NCI-H1105 treated with DMSO at 0.1 percent for 48 hours (cell line): ENCODE results near the gene CA9.
"Not testable (repeated sequence)": the region's sequence is repeated elsewhere in the genome, so short reads cannot be mapped to it uniquely, and the experiment has no call there.

Experiments
- DNase-seq: peaks from one replicate; lab custom pipeline; 2025; lab: John Stamatoyannopoulos, UW

The CA9 gene

DNA sequence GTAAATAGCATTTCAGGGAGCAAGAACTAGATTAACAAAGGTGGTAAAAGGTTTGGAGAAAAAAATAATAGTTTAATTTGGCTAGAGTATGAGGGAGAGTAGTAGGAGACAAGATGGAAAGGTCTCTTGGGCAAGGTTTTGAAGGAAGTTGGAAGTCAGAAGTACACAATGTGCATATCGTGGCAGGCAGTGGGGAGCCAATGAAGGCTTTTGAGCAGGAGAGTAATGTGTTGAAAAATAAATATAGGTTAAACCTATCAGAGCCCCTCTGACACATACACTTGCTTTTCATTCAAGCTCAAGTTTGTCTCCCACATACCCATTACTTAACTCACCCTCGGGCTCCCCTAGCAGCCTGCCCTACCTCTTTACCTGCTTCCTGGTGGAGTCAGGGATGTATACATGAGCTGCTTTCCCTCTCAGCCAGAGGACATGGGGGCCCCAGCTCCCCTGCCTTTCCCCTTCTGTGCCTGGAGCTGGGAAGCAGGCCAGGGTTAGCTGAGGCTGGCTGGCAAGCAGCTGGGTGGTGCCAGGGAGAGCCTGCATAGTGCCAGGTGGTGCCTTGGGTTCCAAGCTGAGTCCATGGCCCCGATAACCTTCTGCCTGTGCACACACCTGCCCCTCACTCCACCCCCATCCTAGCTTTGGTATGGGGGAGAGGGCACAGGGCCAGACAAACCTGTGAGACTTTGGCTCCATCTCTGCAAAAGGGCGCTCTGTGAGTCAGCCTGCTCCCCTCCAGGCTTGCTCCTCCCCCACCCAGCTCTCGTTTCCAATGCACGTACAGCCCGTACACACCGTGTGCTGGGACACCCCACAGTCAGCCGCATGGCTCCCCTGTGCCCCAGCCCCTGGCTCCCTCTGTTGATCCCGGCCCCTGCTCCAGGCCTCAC, at the start of gene CA9:
Gene CA9 (plus strand): TSS at position 797 of the 893 bp plus-strand sequence. CDS start 32 bp downstream, at position 829.
- peak; percentile 95 for DNase-seq

DNA sequence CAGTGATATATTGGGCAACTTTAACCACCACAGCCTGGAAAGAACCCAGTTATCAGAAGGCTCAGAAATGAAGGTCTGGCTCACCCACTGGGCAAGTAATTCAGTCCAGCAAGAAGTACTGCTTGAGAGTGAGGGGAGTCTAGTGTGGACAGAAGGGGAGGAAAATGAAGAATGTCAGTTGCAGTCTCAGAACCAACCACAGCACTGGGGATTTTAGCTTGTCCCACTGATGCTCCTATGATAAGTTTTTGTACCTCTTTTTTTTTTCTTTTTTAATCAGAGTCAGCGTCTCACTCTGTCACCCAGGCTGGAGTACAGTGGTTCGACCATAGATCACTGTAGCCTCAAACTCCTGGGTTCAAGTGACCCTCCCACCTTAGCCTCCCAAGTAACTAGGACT, 46.2 kb upstream of the CA9 start:
- no peak for DNase-seq

DNA sequence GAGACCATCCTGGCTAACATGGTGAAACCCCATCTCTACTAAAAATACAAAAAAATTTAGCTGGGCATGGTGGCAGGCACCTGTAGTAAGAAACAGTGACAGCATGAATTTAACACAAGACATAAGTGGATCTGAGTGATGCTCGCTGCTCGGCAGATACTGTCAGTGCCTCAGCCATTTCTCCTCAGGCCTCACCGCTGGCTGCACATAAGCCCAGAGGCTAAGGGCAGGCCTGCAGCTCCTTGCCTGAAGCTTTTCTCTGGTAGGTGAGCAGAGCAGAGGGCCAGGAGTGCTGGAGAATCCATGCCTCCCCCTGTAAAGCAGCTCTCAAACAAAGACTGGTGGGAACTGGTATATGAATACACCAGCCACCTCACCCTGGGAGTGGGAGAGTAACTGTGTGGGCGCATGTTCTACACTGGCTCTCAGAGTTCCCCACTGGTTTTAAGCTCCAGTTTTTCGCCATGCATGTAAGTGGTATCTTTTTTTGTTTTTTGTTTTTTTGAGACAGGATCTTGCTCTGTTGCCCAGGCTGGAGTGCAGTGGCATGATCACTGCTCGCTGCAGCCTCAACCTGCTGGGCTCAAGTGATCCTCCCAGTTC, 45.2 kb upstream of the CA9 start:
- no peak for DNase-seq

- no peak for DNase-seq
Measured at GRCh38 chr9:35629597-35629996, 44.1 kb upstream of the CA9 start.

- no peak for DNase-seq
Measured at GRCh38 chr9:35635730-35636129, 38.0 kb upstream of the CA9 start.

- no peak for DNase-seq
Measured at GRCh38 chr9:35636135-35636876, 37.4 kb upstream of the CA9 start.

DNA sequence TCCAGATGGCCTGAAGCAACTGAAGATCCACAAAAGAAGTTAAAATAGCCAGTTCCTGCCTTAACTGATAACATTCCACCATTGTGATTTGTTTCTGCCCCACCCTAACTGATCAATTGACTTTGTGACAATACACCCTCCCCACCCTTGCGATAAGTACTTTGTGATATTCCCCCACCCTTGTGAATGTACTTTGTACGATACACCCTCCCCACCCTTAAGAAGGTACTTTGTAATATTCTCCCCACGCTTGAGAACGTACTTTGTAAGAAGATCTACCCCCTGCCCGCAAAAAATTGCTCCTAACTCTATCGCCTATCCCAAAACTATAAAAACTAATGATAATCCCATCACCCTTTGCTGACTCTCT, 36.9 kb upstream of the CA9 start:
- DNase-seq: not testable (repeated sequence)

GRCh38 chr9:35637427-35637955, 36.2 kb upstream of the CA9 start:
- DNase-seq: not testable (repeated sequence)

DNA sequence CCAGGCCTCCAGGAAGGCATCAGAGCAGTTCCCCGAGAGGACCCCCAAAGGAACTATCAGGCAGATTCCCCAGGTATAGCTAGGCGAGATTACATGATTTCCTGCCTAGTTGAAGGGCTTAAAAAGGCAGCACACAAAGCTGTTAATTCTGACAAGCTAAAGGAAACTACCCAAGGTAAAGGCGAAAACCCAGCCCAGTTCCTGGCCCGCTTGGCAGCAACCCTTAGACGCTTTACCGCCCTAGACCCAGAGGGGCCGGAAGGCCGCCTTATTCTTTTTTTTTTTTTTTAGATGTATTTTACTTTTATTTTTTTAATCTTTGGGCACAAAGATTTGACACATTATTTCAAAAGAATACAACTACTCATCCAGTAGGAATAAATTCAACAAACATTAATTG, 35.0 kb upstream of the CA9 start:
- not testable (repeated sequence) for DNase-seq

DNA sequence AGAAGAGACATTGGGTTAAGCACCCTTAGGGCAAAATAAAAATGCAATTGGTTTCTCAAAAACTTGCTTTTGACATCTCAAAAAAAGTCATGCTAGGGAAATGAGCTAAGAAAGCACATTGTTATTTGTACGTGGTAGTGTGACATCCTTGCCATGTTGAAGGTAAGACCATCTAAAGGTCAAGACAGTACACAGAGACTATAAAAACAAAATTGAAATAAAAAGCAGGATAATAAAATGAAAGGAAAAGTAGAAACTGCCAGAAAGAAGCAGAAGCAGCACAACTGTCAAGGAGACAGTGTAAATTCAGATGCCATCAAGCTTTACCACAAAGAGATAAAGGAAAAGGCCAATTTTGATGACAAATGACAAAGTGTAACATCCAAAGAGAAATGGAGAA, 34.5 kb upstream of the CA9 start:
- DNase-seq: not testable (repeated sequence)

DNA sequence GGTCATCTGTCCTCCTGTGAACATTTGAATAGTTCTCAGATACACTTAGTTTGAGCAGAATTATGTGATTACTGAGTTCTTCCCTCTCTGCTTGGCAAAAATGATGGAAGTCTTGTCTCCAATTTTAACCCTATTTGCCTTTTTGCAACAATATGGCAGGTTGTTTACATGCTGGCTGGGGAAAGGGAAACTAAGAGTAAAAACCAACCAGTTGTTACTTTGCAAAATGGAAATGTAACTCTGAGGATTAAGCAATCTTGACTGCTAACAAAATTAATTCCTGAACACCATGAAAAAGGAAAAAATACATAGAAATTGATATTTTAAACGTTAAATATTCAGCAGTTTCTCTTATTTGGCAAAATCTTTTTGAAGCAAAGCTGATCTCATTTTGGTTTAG, 34.1 kb upstream of the CA9 start:
- DNase-seq: no peak

DNA sequence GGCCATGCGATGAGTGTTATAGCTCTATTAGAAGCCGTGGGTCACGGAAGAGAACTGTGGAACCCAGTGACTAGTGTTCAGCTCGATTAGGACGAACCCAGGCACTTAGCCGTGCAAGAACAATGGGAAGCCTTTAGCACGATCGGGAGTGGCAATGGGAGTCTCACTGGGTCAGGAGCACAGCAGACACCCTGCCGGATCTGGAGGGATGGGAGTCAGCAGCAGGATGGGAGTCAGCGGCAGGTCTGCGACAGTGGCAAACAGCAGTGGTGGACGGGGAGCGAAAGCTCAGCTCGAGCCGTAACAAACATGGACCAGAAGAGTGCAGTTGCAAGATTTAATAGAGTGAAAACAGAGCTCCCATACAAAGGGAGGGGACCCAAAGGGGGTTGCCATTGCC, 33.3 kb upstream of the CA9 start:
- not testable (repeated sequence) for DNase-seq

GRCh38 chr9:35641478-35641877, 32.2 kb upstream of the CA9 start:
- DNase-seq: not testable (repeated sequence)

- no peak for DNase-seq
Measured at GRCh38 chr9:35643046-35643445, 30.7 kb upstream of the CA9 start.

- DNase-seq: not testable (repeated sequence)
Measured at GRCh38 chr9:35645736-35646135, 28.0 kb upstream of the CA9 start.

DNA sequence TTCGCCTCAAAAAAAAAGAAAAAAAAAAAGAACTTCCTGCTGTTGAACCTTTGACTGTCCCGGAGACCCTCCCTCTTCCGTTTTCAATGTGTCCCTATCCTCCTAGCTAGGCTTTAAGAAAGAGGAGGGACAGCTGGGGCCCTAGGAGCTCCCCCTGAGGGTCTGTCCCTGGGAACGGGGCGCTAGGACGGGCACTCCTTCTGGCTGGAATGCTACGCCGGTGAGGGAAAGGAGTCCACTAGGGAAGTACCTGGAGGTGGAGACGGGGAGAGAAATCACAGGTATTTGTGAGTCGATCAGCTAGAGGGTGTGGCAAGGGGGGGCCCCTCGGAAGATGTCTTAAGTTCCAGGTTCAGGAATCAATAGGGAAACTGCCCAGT, 27.6 kb upstream of the CA9 start:
- DNase-seq: peak; percentile 57

- DNase-seq: peak; percentile 84
Measured at GRCh38 chr9:35646533-35647265, 27.0 kb upstream of the CA9 start.

DNA sequence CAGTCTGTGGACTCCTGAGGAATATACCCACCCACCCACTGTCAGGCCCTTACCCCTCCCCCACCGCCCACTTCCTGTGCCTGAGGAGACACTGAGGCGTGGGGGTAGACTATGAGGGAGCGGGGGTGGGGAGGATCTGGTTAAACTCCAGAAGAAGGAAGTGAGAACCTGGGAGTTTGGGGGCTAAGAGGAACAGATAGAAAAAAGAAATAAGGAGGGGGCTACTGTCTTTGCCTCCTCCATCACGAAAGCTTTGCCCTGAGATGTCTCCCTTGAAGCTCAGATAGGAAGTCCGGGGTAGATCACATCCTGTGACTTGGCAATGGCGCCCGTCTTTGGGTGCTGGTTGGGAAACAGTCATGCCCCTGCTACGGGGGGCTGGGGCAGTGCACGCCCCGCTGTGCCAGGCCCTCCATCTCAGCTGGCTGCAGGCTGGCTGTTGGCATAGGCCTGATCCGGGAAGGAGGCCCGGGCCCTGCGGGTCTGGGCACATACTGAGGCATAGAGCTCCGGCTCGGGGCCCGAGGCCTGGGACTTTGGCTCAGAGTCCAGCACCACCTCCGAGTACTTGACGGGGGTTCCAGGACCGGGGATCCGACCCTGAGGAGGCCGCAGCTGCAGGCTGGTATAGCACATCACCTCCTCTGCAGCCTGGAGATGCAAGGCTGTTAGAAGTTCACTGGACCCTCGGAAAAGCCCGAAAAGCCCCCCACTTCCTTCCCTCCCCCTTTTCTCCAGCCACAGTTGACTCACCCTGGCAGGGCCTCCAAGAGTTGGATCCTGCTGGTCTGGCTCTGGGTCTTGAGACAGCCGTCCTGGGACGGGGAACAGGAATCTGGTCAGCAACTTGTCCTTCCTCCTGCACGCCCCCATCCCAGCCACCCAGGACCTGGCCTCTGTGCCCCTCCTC, 24.0 kb upstream of the CA9 start:
- DNase-seq: no peak

DNA sequence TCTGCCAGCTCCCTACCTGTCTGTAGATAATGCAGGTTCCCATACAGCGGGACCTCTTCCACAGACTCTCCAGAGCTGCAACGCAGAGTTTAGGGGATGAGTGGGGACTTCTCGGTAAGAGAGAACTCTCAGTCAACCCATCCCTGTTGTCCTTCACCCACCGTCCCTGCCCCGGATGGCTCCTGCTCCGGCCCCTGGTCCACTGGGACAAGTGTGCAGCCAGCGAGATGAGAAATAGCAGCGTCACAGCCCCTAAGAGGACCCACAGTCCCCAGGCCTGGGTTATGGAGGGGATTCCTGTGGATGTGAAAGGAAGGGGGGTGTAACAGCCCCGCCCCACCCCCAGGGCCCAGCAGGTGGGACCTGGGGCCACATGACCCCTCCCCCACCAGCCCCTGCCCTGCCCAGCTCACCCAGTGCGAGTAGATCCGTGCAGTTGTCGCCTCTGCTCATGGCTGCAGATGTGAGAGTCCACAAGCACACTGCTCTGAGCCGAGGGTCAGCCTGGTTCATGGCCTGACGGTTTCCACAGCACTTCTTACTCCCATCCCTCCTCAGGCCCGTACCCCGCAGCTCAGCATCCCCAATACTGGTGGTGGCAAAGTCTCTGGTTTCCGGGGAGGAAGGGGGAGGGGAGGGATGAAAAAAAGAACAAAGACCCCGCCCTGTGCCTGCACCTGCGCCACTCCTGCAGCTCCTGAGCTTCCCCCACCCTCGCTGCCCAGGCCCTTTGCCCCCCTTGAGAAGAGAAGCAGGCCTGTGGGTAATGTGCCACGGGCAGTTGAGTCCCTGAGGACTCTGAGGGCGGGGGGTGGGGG, 23.2 kb upstream of the CA9 start, which contains the start of gene SIT1:
Gene SIT1 (minus strand): TSS at position 591 of the 818 bp plus-strand sequence. CDS start 78 bp downstream, at position 513.
- DNase-seq: no peak
